Coronary artery (tissue), 2 donors: ENCODE results near the gene PPP1R12B.
A peak's percentile ranks its signal among the peaks of the same experiment; 100 is the strongest.

Experiments
- DNase-seq: peaks from one replicate; pipeline ENCODE4 v3.0.0-alpha.2; 2017; ENCODE audit warnings: low spot score
- H3K27ac ChIP-seq, 2 donors: fragments of 200-600 bp; sonication (generic); one replicate each; pipeline ENCODE4 v1.5.1; 2016 to 2019
- H3K4me3 ChIP-seq: fragments of 200-600 bp; sonication (generic); 2 replicates; pipeline ENCODE4 v1.5.1; 2016; ENCODE audit warnings: mild to moderate bottlenecking, moderate library complexity
- CTCF ChIP-seq: fragments of 200-600 bp; sonication (generic); IDR thresholded peaks from one replicate; pipeline ENCODE4 v1.5.1; 2019; ENCODE audit warnings: antibody characterized with exemption

PPP1R12B gene

GRCh38 chr1:202567738-202568137 is 219.2 kb downstream of the PPP1R12B start:
- TF ChIP-seq CTCF, result no peak
- no peak for DNase-seq
- Histone ChIP-seq H3K27ac (peak overlapping the region; percentile 56 to 84), H3K4me3 (no peak overlapping the region)

GRCh38 chr1:202568410-202568809 is 219.9 kb downstream of the PPP1R12B start:
- DNase-seq, result no peak
- Histone ChIP-seq H3K4me3 (no peak overlapping the region), H3K27ac (peak overlapping the region; percentile 56 to 84)
- TF ChIP-seq CTCF, result no peak

GRCh38 chr1:202568826-202569225 is 220.3 kb downstream of the PPP1R12B start:
- no peak for DNase-seq
- no peak for TF ChIP-seq CTCF
- H3K4me3 ChIP-seq, result no peak overlapping the region
- H3K27ac ChIP-seq, result peak overlapping the region; percentile 46 to 84

GRCh38 chr1:202569393-202570322 is 221.2 kb downstream of the PPP1R12B start:
- Histone ChIP-seq H3K4me3 (no peak overlapping the region), H3K27ac (peak overlapping the region; percentile 46 to 84)
- no peak for TF ChIP-seq CTCF
- no peak for DNase-seq

- no peak for DNase-seq
- Histone ChIP-seq H3K27ac (peak overlapping the region in 1 of 2 donors; percentile 58), H3K4me3 (no peak overlapping the region)
- peak; percentile 69 for TF ChIP-seq CTCF
Measured at GRCh38 chr1:202571719-202572339, 223.3 kb downstream of the PPP1R12B start.

- no peak for DNase-seq
- H3K27ac ChIP-seq, result peak overlapping the region in 1 of 2 donors; percentile 35
- no peak for TF ChIP-seq CTCF
- no peak overlapping the region for H3K4me3 ChIP-seq
Measured at GRCh38 chr1:202572867-202573266, 224.4 kb downstream of the PPP1R12B start.
